IMR-90 (cell line): ENCODE results near the gene WDR37. TPM values are rescaled to one million over a fixed set of nuclear protein-coding genes. Genes with fewer than 3 reads are reported as not detected.

Experiments used
- ATAC-seq: fragments of 200-7000 bp; cut with Tn5 transposase; 2 replicates; pipeline ENCODE4 v1.9.1; 2020; ENCODE audit warnings: low read depth, mild to moderate bottlenecking, moderate library complexity
- BruUV-seq: library from RNA; stranded (reverse); fragments of 400-500 nt; replicated peaks from 2 replicates; lab custom pipeline; 2021; lab: Mats Ljungman, UMichigan
- CTCF ChIA-PET: fragments of 300-600 bp; formaldehyde crosslinking; extraction: SDS; loops from one replicate; lab custom pipeline; 2021; ENCODE audit warnings: antibody characterized with exemption; lab: Yijun Ruan, JAX
- POLR2A ChIA-PET: fragments of 300-600 bp; sonication (Branson Sonifier 250); formaldehyde crosslinking; loops from one replicate; lab custom pipeline; 2022; ENCODE audit warnings: antibody characterized with exemption; ENCODE audit not compliant: unreplicated experiment; lab: Charles Lee
- DNase-seq: peaks from one replicate; pipeline ENCODE4 v3.0.0; 2013
- H2AFZ ChIP-seq: replicated peaks from 2 replicates; pipeline ENCODE3; 2013; ENCODE audit warnings: low read length, mild to moderate bottlenecking; ENCODE audit not compliant: poor library complexity
- H2AK5ac ChIP-seq: 2 replicates; pipeline ENCODE4 v1.6.1; 2013; ENCODE audit warnings: low read depth, low read length, inconsistent platforms
- H2AK9ac ChIP-seq: replicated peaks from 2 replicates; pipeline ENCODE3; 2013; ENCODE audit warnings: mild to moderate bottlenecking, low read depth, low read length, moderate library complexity; ENCODE audit not compliant: poor library complexity
- H2BK120ac ChIP-seq: 2 replicates; pipeline ENCODE4 v1.6.1; 2013; ENCODE audit warnings: low read depth, low read length, inconsistent platforms
- H2BK15ac ChIP-seq: 3 replicates; pipeline ENCODE4 v1.6.1; 2013; ENCODE audit warnings: low read depth, low read length, inconsistent platforms
- H2BK20ac ChIP-seq: 2 replicates; pipeline ENCODE4 v1.6.1; 2013; ENCODE audit warnings: low read depth, mild to moderate bottlenecking, inconsistent platforms, low read length, moderate library complexity
- H2BK5ac ChIP-seq: 2 replicates; pipeline ENCODE4 v1.6.1; 2013; ENCODE audit warnings: mild to moderate bottlenecking, low read depth, low read length, inconsistent platforms; ENCODE audit not compliant: poor library complexity, severe bottlenecking
- H3K14ac ChIP-seq: replicated peaks from 2 replicates; pipeline ENCODE4 v1.6.1; 2013; ENCODE audit warnings: low read depth, low read length, inconsistent platforms
- H3K18ac ChIP-seq: 2 replicates; pipeline ENCODE4 v1.6.1; 2013; ENCODE audit warnings: low read depth, low read length, control low read depth
- H3K23ac ChIP-seq: 2 replicates; pipeline ENCODE4 v1.6.1; 2013; ENCODE audit warnings: low read depth, low read length, inconsistent platforms
- H3K27ac ChIP-seq: 2 replicates; pipeline ENCODE4 v1.5.1; 2013; ENCODE audit warnings: mild to moderate bottlenecking, control low read depth, low read length; ENCODE audit not compliant: insufficient read depth
- H3K27me3 ChIP-seq: 2 replicates; pipeline ENCODE4 v1.6.1; 2013; ENCODE audit warnings: low read length; ENCODE audit not compliant: control insufficient read depth, insufficient read depth
- H3K36me3 ChIP-seq: 2 replicates; pipeline ENCODE4 v1.6.1; 2013; ENCODE audit warnings: low read length, mixed read lengths; ENCODE audit not compliant: control insufficient read depth, insufficient read depth
- H3K4ac ChIP-seq: 2 replicates; pipeline ENCODE4 v1.6.1; 2013; ENCODE audit warnings: low read depth, low read length, inconsistent platforms
- H3K4me1 ChIP-seq: 2 replicates; pipeline ENCODE4 v1.6.1; 2013; ENCODE audit warnings: low read length, mixed read lengths; ENCODE audit not compliant: control insufficient read depth, insufficient read depth
- H3K4me2 ChIP-seq: 2 replicates; pipeline ENCODE4 v1.6.1; 2013; ENCODE audit warnings: low read depth, mild to moderate bottlenecking, control low read depth, low read length, moderate library complexity
- H3K4me3 ChIP-seq: 2 replicates; pipeline ENCODE4 v1.5.1; 2013; ENCODE audit warnings: low read depth, mild to moderate bottlenecking, control low read depth, low read length, moderate library complexity; ENCODE audit not compliant: insufficient read depth
- H3K56ac ChIP-seq: 2 replicates; pipeline ENCODE4 v1.6.1; 2013; ENCODE audit warnings: low read length, inconsistent platforms; ENCODE audit not compliant: insufficient read depth; ENCODE audit errors: extremely low read depth
- H3K79me1 ChIP-seq, 2 experiments: 2 replicates each; pipeline ENCODE4 v1.6.1; 2013; ENCODE audit warnings: low read length in 2 of 2, inconsistent platforms in 1 of 2, low read depth in 1 of 2
- H3K9ac ChIP-seq: 2 replicates; pipeline ENCODE4 v1.6.1; 2013; ENCODE audit warnings: low read depth, low read length, control low read depth
- H3K9me1 ChIP-seq: 2 replicates; pipeline ENCODE4 v1.6.1; 2013; ENCODE audit warnings: low read length, inconsistent platforms; ENCODE audit not compliant: insufficient read depth
- H3K9me3 ChIP-seq: 2 replicates; pipeline ENCODE4 v1.6.1; 2013; ENCODE audit warnings: low read length; ENCODE audit not compliant: control insufficient read depth, insufficient read depth
- H4K20me1 ChIP-seq: 2 replicates; pipeline ENCODE4 v1.6.1; 2013; ENCODE audit warnings: low read length, inconsistent platforms; ENCODE audit not compliant: insufficient read depth
- H4K5ac ChIP-seq: 2 replicates; pipeline ENCODE4 v1.6.1; 2013; ENCODE audit warnings: mild to moderate bottlenecking, low read depth, low read length, control low read depth
- H4K8ac ChIP-seq, 2 experiments: 2 replicates each; pipeline ENCODE4 v1.6.1; 2013; ENCODE audit warnings: low read depth in 2 of 2, low read length in 2 of 2, control low read depth in 1 of 2, inconsistent platforms in 1 of 2
- H4K91ac ChIP-seq: 2 replicates; pipeline ENCODE4 v1.6.1; 2013; ENCODE audit warnings: low read depth, low read length, inconsistent platforms; ENCODE audit not compliant: insufficient read depth
- FOS ChIP-seq: fragments of 150-350 bp; IDR thresholded peaks from 2 replicates; pipeline ENCODE4 v1.6.1; 2016; ENCODE audit warnings: low read depth, low read length
- POLR2A ChIP-seq: IDR thresholded peaks from 2 replicates; pipeline ENCODE4 v1.6.1; 2012; ENCODE audit warnings: mild to moderate bottlenecking, low read depth, low read length
- WGBS, 2 experiments: methylation state at CpG; one replicate each; pipeline versions ENCODE4 v1.1.5 to v1.1.7; 2013; ENCODE audit warnings: missing lambda C conversion rate in 2 of 2; ENCODE audit not compliant: insufficient read length in 1 of 2; ENCODE audit errors: extremely low coverage in 2 of 2; 5-methylcytosine and 5-hydroxymethylcytosine counted together
- dilution Hi-C: fragments of 300-500 bp; cut with HindIII; formaldehyde crosslinking; loops from one replicate; pipeline ENCODE4 v1.14.3; 2018; ENCODE audit warnings: low sequenced_read_pairs; ENCODE audit not compliant: unreplicated experiment
- in situ Hi-C: fragments of 300-500 bp; cut with MboI; formaldehyde crosslinking; loops from 3 replicates; pipeline ENCODE4 v1.14.3; 2019; ENCODE audit warnings: low sequenced_read_pairs, inconsistent platforms, mixed read lengths
- intact Hi-C: fragments of 100-400 bp; cut with micrococcal nuclease; formaldehyde crosslinking; loops from 2 replicates; pipeline ENCODE4 v1.10.0; 2022
- polyA plus RNA-seq, 3 experiments: library from polyadenylated mRNA; depleted of rRNA; stranded (reverse); fragments of >200 nt; gene quantifications; 2 replicates each; pipeline ENCODE4 v1.2.3, GENCODE V29; 2012; ENCODE audit warnings: low replicate concordance in 1 of 3
- total RNA-seq: library from RNA; depleted of rRNA; stranded (reverse); fragments of >200 nt; gene quantifications from 2 replicates; pipeline ENCODE4 v1.2.3, GENCODE V29; 2012

Gene WDR37
- total and polyA plus RNA-seq, 2 of the 4 experiments (the other 2 are of a cell fraction), result 12.7 to 14.5 TPM

DNA sequence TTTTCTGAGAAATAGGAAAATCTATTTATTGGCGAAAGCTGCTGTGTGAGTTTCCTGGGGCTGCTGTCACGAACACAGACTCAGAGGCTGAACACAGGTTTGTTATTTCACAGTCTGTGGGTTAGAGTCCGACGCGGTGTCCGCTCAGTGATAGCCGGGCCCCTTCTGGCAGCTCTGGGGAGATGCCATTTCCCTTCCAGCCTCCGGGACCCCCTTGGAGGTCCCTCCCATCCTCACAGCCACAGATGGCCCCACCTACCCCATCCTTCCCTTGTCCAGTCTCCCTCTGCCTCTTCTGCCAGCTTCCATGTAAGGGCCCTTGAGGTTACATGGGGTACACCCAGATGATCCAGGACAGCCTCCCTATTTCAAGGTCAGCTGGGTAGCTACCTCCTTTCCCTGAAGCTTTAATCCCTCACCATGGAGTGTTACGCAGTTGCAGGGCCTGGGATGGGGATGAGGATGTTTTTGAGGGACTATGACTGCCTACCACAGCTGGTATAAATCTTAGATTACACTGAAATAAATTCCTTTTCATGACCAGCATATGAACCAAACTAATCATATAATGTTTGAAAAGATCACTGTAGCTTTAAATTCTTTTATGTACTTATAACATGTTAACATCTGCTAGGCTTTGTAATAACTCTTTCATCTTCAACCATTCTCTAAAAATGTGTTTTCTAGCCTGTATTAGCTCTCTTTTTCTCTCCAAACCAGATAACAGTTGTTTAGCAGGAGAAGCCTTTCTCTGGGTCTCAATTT is 98.5 kb downstream of the WDR37 start:
- Histone ChIP-seq H2BK15ac (no peak overlapping the region), H2AK9ac (no peak overlapping the region), H4K5ac (no peak overlapping the region), H3K4me2 (no peak overlapping the region), H4K20me1 (no peaks in the 10 kb centered on the region), H2AFZ (no peak overlapping the region), H3K23ac (no peak overlapping the region), H3K4me3 (no peak overlapping the region), H2BK120ac (no peak overlapping the region), H2AK5ac (no peak overlapping the region), H3K14ac (no peak overlapping the region), H3K9ac (no peak overlapping the region), H4K91ac (no peak overlapping the region), H3K36me3 (no peaks in the 10 kb centered on the region), H3K79me1 (no peaks in the 10 kb centered on the region), H3K4me1 (no peaks in the 10 kb centered on the region), H2BK5ac (no peak overlapping the region), H3K56ac (no peak overlapping the region), H4K8ac (no peak overlapping the region), H3K18ac (no peak overlapping the region), H3K27ac (no peak overlapping the region), H2BK20ac (no peak overlapping the region), H3K9me3 (no peaks in the 10 kb centered on the region; the same call in 1 of the 2 replicates), H3K4ac (no peak overlapping the region), H3K9me1 (no peaks in the 10 kb centered on the region), H3K27me3 (peaks cover 5% of the 10 kb centered on the region; the same call in 1 of the 2 replicates)
- ChIA-PET POLR2A (no interaction called here), CTCF (no interaction called here)
- no TSS peak for BruUV-seq
- in situ Hi-C loops (no loop called here), dilution Hi-C loops (no loop called here), intact Hi-C loops (no loop called here)
- DNase-seq (no peak), ATAC-seq (no peak)
- WGBS, 2 experiments, result 40% methylated on average over 1 of the region's 9 CpGs; no CpG with 5 or more reads in 1 of the 2 experiments
- TF ChIP-seq FOS (no peak), POLR2A (peak; percentile 31; the same call in 1 of the 2 replicates)
